ENCODE data around the gene LTA.

LTA gene

DNA sequence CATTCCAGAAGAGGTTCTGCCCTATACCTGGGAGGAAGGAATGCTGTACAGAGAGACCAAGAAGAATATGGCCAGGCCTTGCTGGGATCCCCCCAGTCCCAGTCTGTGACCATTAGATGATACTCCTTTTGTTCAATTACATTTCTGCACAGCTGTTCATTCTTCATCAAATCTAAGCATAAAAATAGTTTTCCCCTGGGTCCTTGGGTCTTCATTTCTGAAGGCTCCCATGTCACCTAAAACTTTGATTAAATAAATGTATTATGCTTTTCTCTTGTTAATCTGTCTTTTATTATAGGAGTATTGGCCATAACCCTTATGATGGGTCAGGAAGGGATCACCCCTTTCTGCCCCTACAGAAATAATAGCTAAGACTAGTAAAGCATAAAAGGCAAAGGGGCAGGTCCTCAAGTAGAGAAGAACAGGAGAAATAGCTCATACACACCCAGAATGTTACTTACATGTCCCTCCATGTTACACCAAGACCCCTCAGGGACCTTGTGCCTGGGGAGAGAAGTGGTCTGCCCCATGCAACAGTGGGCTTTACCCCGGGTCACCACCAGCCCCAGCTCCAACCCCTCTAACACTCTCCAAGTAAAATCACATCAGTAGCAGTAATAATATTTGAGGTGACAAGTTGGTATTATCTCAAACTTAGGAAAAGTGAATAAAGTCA, 2.1 kb upstream of the LTA start:
- H3K4me3 ChIP-seq (replicated peaks; ENCODE audit: low read depth, low read length): no peak overlapping the region
- TF ChIP-seq, protein P1, sequence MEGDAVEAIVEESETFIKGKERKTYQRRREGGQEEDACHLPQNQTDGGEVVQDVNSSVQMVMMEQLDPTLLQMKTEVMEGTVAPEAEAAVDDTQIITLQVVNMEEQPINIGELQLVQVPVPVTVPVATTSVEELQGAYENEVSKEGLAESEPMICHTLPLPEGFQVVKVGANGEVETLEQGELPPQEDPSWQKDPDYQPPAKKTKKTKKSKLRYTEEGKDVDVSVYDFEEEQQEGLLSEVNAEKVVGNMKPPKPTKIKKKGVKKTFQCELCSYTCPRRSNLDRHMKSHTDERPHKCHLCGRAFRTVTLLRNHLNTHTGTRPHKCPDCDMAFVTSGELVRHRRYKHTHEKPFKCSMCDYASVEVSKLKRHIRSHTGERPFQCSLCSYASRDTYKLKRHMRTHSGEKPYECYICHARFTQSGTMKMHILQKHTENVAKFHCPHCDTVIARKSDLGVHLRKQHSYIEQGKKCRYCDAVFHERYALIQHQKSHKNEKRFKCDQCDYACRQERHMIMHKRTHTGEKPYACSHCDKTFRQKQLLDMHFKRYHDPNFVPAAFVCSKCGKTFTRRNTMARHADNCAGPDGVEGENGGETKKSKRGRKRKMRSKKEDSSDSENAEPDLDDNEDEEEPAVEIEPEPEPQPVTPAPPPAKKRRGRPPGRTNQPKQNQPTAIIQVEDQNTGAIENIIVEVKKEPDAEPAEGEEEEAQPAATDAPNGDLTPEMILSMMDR (IDR thresholded peaks at IDR 0.05; ENCODE audit: low read length, missing control alignments): no peak
- no peak for DNase-seq (ENCODE audit: low read depth)

DNA sequence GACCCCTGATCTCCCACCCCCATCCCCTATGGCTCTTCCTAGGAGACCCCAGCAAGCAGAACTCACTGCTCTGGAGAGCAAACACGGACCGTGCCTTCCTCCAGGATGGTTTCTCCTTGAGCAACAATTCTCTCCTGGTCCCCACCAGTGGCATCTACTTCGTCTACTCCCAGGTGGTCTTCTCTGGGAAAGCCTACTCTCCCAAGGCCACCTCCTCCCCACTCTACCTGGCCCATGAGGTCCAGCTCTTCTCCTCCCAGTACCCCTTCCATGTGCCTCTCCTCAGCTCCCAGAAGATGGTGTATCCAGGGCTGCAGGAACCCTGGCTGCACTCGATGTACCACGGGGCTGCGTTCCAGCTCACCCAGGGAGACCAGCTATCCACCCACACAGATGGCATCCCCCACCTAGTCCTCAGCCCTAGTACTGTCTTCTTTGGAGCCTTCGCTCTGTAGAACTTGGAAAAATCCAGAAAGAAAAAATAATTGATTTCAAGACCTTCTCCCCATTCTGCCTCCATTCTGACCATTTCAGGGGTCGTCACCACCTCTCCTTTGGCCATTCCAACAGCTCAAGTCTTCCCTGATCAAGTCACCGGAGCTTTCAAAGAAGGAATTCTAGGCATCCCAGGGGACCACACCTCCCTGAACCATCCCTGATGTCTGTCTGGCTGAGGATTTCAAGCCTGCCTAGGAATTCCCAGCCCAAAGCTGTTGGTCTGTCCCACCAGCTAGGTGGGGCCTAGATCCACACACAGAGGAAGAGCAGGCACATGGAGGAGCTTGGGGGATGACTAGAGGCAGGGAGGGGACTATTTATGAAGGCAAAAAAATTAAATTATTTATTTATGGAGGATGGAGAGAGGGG, 1.4 kb downstream of the LTA start:
- no peak for DNase-seq (ENCODE audit: low read depth)
- no peak overlapping the region for H3K4me3 ChIP-seq (replicated peaks; ENCODE audit: low read depth, low read length)

DNA sequence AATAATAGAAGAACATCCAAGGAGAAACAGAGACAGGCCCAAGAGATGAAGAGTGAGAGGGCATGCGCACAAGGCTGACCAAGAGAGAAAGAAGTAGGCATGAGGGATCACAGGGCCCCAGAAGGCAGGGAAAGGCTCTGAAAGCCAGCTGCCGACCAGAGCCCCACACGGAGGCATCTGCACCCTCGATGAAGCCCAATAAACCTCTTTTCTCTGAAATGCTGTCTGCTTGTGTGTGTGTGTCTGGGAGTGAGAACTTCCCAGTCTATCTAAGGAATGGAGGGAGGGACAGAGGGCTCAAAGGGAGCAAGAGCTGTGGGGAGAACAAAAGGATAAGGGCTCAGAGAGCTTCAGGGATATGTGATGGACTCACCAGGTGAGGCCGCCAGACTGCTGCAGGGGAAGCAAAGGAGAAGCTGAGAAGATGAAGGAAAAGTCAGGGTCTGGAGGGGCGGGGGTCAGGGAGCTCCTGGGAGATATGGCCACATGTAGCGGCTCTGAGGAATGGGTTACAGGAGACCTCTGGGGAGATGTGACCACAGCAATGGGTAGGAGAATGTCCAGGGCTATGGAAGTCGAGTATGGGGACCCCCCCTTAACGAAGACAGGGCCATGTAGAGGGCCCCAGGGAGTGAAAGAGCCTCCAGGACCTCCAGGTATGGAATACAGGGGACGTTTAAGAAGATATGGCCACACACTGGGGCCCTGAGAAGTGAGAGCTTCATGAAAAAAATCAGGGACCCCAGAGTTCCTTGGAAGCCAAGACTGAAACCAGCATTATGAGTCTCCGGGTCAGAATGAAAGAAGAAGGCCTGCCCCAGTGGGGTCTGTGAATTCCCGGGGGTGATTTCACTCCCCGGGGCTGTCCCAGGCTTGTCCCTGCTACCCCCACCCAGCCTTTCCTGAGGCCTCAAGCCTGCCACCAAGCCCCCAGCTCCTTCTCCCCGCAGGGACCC, 2.3 kb downstream of the LTA start:
- TF ChIP-seq, protein P1 (IDR thresholded peaks at IDR 0.05; ENCODE audit: low read length, missing control alignments): no peak
- H3K4me3 ChIP-seq (replicated peaks; ENCODE audit: low read depth, low read length): no peak overlapping the region
- DNase-seq (ENCODE audit: low read depth): no peak

More for the DNA sequence above, 1.4 kb downstream of the LTA start:
- TF ChIP-seq, protein P1 (IDR thresholded peaks at IDR 0.05; ENCODE audit: low read length, missing control alignments): no peak

DNA sequence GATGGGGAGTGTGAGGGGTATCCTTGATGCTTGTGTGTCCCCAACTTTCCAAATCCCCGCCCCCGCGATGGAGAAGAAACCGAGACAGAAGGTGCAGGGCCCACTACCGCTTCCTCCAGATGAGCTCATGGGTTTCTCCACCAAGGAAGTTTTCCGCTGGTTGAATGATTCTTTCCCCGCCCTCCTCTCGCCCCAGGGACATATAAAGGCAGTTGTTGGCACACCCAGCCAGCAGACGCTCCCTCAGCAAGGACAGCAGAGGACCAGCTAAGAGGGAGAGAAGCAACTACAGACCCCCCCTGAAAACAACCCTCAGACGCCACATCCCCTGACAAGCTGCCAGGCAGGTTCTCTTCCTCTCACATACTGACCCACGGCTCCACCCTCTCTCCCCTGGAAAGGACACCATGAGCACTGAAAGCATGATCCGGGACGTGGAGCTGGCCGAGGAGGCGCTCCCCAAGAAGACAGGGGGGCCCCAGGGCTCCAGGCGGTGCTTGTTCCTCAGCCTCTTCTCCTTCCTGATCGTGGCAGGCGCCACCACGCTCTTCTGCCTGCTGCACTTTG, 3.3 kb downstream of the LTA start, which contains the start of gene TNF:
TNF (plus strand) TSS at position 231 of the 567 bp plus-strand sequence; CDS start at position 408, 177 bp downstream.
- TF ChIP-seq, protein P1 (IDR thresholded peaks at IDR 0.05; ENCODE audit: low read length, missing control alignments): no peak
- H3K4me3 ChIP-seq (replicated peaks; ENCODE audit: low read depth, low read length): no peak within 1 kb of the TSS
- DNase-seq (ENCODE audit: low read depth): no peak

DNA sequence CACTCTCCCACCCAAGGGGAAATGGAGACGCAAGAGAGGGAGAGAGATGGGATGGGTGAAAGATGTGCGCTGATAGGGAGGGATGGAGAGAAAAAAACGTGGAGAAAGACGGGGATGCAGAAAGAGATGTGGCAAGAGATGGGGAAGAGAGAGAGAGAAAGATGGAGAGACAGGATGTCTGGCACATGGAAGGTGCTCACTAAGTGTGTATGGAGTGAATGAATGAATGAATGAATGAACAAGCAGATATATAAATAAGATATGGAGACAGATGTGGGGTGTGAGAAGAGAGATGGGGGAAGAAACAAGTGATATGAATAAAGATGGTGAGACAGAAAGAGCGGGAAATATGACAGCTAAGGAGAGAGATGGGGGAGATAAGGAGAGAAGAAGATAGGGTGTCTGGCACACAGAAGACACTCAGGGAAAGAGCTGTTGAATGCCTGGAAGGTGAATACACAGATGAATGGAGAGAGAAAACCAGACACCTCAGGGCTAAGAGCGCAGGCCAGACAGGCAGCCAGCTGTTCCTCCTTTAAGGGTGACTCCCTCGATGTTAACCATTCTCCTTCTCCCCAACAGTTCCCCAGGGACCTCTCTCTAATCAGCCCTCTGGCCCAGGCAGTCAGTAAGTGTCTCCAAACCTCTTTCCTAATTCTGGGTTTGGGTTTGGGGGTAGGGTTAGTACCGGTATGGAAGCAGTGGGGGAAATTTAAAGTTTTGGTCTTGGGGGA, 4.0 kb downstream of the LTA start:
- no peak overlapping the region for H3K4me3 ChIP-seq (replicated peaks; ENCODE audit: low read depth, low read length)
- TF ChIP-seq, protein P1 (IDR thresholded peaks at IDR 0.05; ENCODE audit: low read length, missing control alignments): no peak
- no peak for DNase-seq (ENCODE audit: low read depth)
